ENCODE measurements around the gene RNF10. TPM values are rescaled to one million over a fixed set of nuclear protein-coding genes. Genes with fewer than 3 reads are reported as not detected.
A peak's percentile ranks its signal among the peaks of the same experiment; 100 is the strongest.
"Not testable (repeated sequence)": the region's sequence is repeated elsewhere in the genome, so short reads cannot be mapped to it uniquely, and the experiment has no call there.

Gene RNF10
- total RNA-seq, 2 experiments from 2014 or later, result 142 to 164 TPM

- H3K27me3 Mint-ChIP-seq, result peaks cover 13% of the 10 kb centered on the region
- H3K27ac Mint-ChIP-seq, result no peak overlapping the region
- H3K36me3 Mint-ChIP-seq, result peaks cover 8% of the 10 kb centered on the region
- no peaks in the 10 kb centered on the region for H3K9me3 Mint-ChIP-seq
- peak; percentile 82 for DNase-seq
- H3K4me1 Mint-ChIP-seq, result peaks cover 34% of the 10 kb centered on the region
- peak overlapping the region; percentile 69 for H3K4me3 Mint-ChIP-seq
Measured at GRCh38 chr12:120583478-120584030, 49.4 kb downstream of the RNF10 start.

DNA sequence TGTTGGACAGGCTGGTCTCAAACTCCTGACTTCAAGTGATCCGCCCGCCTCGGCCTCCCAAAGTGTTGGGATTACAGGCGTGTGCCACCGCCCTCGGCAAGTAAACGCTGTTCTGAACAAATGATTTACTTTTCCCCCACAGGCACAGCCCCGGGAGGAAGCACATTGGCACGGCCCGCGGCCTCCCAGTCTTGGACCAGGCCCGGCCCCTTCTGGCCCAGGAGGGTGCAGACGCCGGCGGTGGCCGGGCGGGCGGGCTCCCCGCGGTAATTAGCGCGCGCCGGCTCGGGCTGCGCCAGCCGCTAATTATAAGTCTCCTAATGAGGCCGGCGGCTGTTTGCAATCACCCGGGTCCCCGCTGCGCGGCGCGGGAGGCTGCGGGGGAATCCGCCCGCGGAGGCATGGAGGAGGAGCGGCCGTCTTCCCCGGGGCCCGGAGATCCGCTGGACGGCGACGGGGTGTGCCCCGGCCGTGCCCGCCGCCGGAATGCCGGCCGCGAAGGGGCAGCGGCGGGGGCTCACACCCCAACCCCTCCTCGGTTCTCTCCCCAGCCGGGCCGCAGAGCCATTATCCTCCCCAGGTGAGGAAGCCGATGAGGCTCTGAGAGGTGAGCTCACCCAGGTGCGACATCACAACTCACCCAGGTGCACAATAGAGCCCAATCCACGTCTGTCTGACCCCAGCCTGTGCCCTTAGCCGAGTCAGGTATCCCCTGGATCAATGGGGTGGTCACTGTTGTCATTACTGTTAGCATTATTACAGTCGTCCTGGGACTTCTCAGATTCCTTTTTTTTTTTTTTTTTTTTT, 50.4 kb downstream of the RNF10 start:
- peaks cover 13% of the 10 kb centered on the region for H3K27me3 Mint-ChIP-seq
- H3K9me3 Mint-ChIP-seq, result no peaks in the 10 kb centered on the region
- H3K27ac Mint-ChIP-seq, result no peak overlapping the region
- peaks cover 3% of the 10 kb centered on the region for H3K36me3 Mint-ChIP-seq
- peak; percentile 65 for DNase-seq
- H3K4me3 Mint-ChIP-seq, result peak overlapping the region; percentile 47
- peaks cover 29% of the 10 kb centered on the region for H3K4me1 Mint-ChIP-seq

GRCh38 chr12:120586206-120586605, 52.0 kb downstream of the RNF10 start:
- DNase-seq, result no peak
- Mint-ChIP-seq H3K27ac (no peak overlapping the region), H3K27me3 (peaks cover 13% of the 10 kb centered on the region), H3K36me3 (no peaks in the 10 kb centered on the region), H3K4me3 (no peak overlapping the region), H3K4me1 (peaks cover 18% of the 10 kb centered on the region), H3K9me3 (no peaks in the 10 kb centered on the region)

DNA sequence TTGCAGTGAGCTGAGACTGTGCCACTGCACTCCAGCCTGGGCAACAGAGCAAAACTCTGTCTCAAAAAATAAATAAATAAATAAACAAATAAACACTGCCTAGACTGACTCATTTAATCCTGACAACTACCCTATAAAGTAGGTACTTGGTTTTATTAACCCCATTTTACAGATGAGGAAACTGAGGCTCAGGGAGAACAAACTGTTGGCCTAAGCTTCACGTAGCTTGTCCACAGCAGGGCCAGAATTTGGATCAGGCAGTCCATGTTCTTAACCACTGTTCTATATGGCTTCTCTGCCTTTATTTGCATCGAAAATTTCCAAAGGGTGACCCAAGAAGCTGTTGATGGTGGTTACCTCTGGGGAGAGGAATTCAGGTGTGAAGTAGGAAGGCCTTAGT, 52.7 kb downstream of the RNF10 start:
- no peak for DNase-seq
- H3K9me3 Mint-ChIP-seq, result no peaks in the 10 kb centered on the region
- H3K4me3 Mint-ChIP-seq, result no peak overlapping the region
- H3K27ac Mint-ChIP-seq, result no peak overlapping the region
- H3K4me1 Mint-ChIP-seq, result peaks cover 13% of the 10 kb centered on the region
- H3K27me3 Mint-ChIP-seq, result peaks cover 13% of the 10 kb centered on the region
- H3K36me3 Mint-ChIP-seq, result no peaks in the 10 kb centered on the region

GRCh38 chr12:120588371-120588770, 54.2 kb downstream of the RNF10 start:
- Mint-ChIP-seq H3K4me1 (peaks cover 6% of the 10 kb centered on the region), H3K27ac (no peak overlapping the region), H3K4me3 (no peak overlapping the region), H3K27me3 (peaks cover 10% of the 10 kb centered on the region), H3K9me3 (no peaks in the 10 kb centered on the region), H3K36me3 (no peaks in the 10 kb centered on the region)
- DNase-seq, result no peak

DNA sequence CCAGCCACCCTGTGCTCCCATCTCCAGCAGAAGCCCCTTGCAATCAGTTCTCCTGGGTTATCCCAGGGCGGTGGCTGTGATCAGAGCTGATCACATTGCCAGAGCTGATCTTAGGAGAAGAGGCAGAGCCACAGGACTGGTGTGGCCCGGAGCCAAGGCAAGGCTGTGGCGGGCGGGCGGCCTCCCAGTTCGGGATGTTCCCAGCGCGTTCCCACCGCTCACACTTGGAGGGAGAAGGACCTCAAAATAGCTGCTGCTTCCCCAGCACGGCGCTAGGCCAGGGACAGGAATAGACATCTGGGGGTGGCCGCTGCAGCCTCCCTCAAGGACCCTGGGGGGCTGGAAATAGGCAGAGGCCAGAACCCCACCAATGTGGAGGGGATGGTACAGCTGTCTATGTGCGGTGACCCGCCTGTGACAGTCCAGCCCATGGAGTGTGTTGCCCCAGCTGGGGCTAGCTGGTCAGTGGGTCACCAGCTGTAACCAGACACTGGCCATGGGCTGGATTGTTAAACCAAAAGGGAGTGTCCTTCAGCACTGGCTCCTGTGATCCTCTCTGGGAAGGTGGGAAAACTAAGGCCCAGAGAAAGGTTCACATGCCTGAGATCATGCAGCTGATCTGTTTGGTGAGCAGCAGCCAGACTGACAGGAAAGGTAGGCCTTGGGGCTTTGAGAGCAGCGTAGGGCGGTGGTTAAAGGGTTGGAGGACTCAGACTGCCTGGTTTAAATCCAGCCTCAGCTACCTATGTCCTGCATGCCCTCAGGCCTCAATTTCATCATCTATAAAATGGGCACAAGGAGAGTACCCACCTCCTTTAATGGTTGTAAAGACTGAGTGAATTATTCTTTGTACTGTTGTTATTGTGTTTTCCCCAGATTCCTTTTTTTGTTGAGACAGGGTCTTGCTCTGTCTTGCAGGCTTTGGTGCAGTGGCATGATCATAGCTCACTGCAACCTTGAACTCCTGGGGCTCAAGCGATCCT, 55.1 kb downstream of the RNF10 start:
- no peaks in the 10 kb centered on the region for H3K9me3 Mint-ChIP-seq
- H3K27ac Mint-ChIP-seq, result no peak overlapping the region
- H3K27me3 Mint-ChIP-seq, result peaks cover 4% of the 10 kb centered on the region
- DNase-seq, result no peak
- H3K36me3 Mint-ChIP-seq, result no peaks in the 10 kb centered on the region
- H3K4me3 Mint-ChIP-seq, result no peak overlapping the region
- H3K4me1 Mint-ChIP-seq, result no peaks in the 10 kb centered on the region

- Mint-ChIP-seq H3K36me3 (no peaks in the 10 kb centered on the region), H3K27ac (no peak overlapping the region), H3K9me3 (no peaks in the 10 kb centered on the region), H3K4me1 (no peaks in the 10 kb centered on the region), H3K27me3 (no peaks in the 10 kb centered on the region), H3K4me3 (no peak overlapping the region)
- no peak for DNase-seq
Measured at GRCh38 chr12:120590741-120591407, 56.7 kb downstream of the RNF10 start.

GRCh38 chr12:120592121-120593049, 58.2 kb downstream of the RNF10 start:
- no peak for DNase-seq
- no peak overlapping the region for H3K4me3 Mint-ChIP-seq
- no peaks in the 10 kb centered on the region for H3K27me3 Mint-ChIP-seq
- no peaks in the 10 kb centered on the region for H3K4me1 Mint-ChIP-seq
- H3K9me3 Mint-ChIP-seq, result no peaks in the 10 kb centered on the region
- H3K36me3 Mint-ChIP-seq, result no peaks in the 10 kb centered on the region
- no peak overlapping the region for H3K27ac Mint-ChIP-seq

GRCh38 chr12:120596901-120597300, 62.7 kb downstream of the RNF10 start:
- Mint-ChIP-seq H3K27ac (no peak overlapping the region), H3K27me3 (no peaks in the 10 kb centered on the region), H3K36me3 (no peaks in the 10 kb centered on the region), H3K4me3 (no peak overlapping the region), H3K4me1 (no peaks in the 10 kb centered on the region), H3K9me3 (no peaks in the 10 kb centered on the region)
- no peak for DNase-seq

DNA sequence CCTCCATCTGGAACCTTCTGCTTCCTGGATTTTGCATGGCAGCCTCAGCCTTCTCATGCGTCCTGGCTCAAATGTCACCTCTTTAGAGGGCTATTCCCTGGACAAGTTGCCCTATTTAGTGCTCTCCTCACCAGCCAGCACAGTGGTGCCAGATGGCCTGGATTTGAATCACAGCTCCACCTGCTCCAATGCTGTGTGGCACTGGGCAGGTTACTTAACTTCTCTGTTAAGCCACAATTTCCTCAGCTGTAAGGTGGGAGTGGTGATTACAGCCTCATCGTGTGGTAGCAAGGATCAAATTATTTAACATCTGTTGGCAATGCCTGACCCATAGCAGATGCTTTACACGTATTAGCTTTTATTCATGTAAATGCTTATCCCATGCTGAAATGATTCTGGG, 63.7 kb downstream of the RNF10 start:
- no peak overlapping the region for H3K27ac Mint-ChIP-seq
- H3K36me3 Mint-ChIP-seq, result no peaks in the 10 kb centered on the region
- H3K4me1 Mint-ChIP-seq, result no peaks in the 10 kb centered on the region
- no peak for DNase-seq
- H3K4me3 Mint-ChIP-seq, result no peak overlapping the region
- H3K27me3 Mint-ChIP-seq, result peaks cover 4% of the 10 kb centered on the region
- H3K9me3 Mint-ChIP-seq, result no peaks in the 10 kb centered on the region

GRCh38 chr12:120598674-120599463, 64.7 kb downstream of the RNF10 start:
- Mint-ChIP-seq H3K4me3 (no peak overlapping the region), H3K27me3 (peaks cover 4% of the 10 kb centered on the region), H3K27ac (no peak overlapping the region), H3K36me3 (no peaks in the 10 kb centered on the region), H3K9me3 (no peaks in the 10 kb centered on the region), H3K4me1 (no peaks in the 10 kb centered on the region)
- DNase-seq, result no peak

- Mint-ChIP-seq H3K27me3 (peaks cover 4% of the 10 kb centered on the region), H3K27ac (no peak overlapping the region), H3K9me3 (no peaks in the 10 kb centered on the region), H3K36me3 (no peaks in the 10 kb centered on the region), H3K4me1 (no peaks in the 10 kb centered on the region), H3K4me3 (no peak overlapping the region)
- no peak for DNase-seq
Measured at GRCh38 chr12:120599672-120600552, 65.8 kb downstream of the RNF10 start.

- H3K4me3 Mint-ChIP-seq, H3K36me3 Mint-ChIP-seq, DNase-seq, H3K27me3 Mint-ChIP-seq, H3K9me3 Mint-ChIP-seq, H3K27ac Mint-ChIP-seq, H3K4me1 Mint-ChIP-seq: not testable (repeated sequence)
Measured at GRCh38 chr12:120602416-120602815, 68.3 kb downstream of the RNF10 start.
